HG03378 (cell line): Measurements from ENCODE around the gene ATP23.

Experiments used
- ATAC-seq: cut with Tn5 transposase; IDR thresholded peaks from one replicate; pipeline ENCODE4 v1.9.1; 2021; ENCODE audit warnings: mild to moderate bottlenecking, moderate library complexity; ENCODE audit not compliant: unreplicated experiment

ATP23 gene

GRCh38 chr12:57941165-57941894 lies at the start of gene ATP23:
Gene ATP23 (plus strand): TSS chr12:57941567. CDS start chr12:57941702, 135 bp downstream.
- ATAC-seq = peak; percentile 82

- ATAC-seq = no peak
Observed at GRCh38 chr12:57892232-57892972, 49.0 kb upstream of the ATP23 start.

- no peak for ATAC-seq
Observed at GRCh38 chr12:57893431-57894353, 47.7 kb upstream of the ATP23 start.

- ATAC-seq = no peak
Observed at GRCh38 chr12:57894399-57895292, 46.7 kb upstream of the ATP23 start.

GRCh38 chr12:57895389-57896114 lies 45.8 kb upstream of the ATP23 start:
- no peak for ATAC-seq

GRCh38 chr12:57896115-57896433 lies 45.3 kb upstream of the ATP23 start:
- no peak for ATAC-seq

GRCh38 chr12:57896434-57897201 lies 44.7 kb upstream of the ATP23 start:
- no peak for ATAC-seq

GRCh38 chr12:57897286-57897974 lies 43.9 kb upstream of the ATP23 start:
- no peak for ATAC-seq

GRCh38 chr12:57898308-57898970 lies 42.9 kb upstream of the ATP23 start:
- ATAC-seq = peak; percentile 20

GRCh38 chr12:57899010-57899662 lies 42.2 kb upstream of the ATP23 start:
- ATAC-seq = peak; percentile 81

GRCh38 chr12:57902478-57902969 lies 38.8 kb upstream of the ATP23 start:
- ATAC-seq = no peak

GRCh38 chr12:57904426-57904825 lies 36.9 kb upstream of the ATP23 start:
- ATAC-seq = no peak

GRCh38 chr12:57904848-57905811 lies 36.2 kb upstream of the ATP23 start:
- ATAC-seq = peak; percentile 89

- no peak for ATAC-seq
Observed at GRCh38 chr12:57905812-57906475, 35.4 kb upstream of the ATP23 start.

GRCh38 chr12:57906821-57907220 lies 34.5 kb upstream of the ATP23 start:
- ATAC-seq = no peak
